GM19193 (cell line): Measurements from ENCODE around the gene CES4A.

Experiments used
- POLR2A ChIP-seq: IDR thresholded peaks from 4 replicates; pipeline ENCODE4 v1.6.1; 2011; ENCODE audit not compliant: insufficient read depth, insufficient read length; ENCODE audit errors: extremely low read depth

The CES4A gene

GRCh38 chr16:67053767-67054334 is 65.5 kb downstream of the CES4A start:
- TF ChIP-seq POLR2A, result no peak

- no peak for TF ChIP-seq POLR2A
These were observed 66.5 kb downstream of the CES4A start for GRCh38 chr16:67054901-67055300.

GRCh38 chr16:67055712-67056487 is 67.5 kb downstream of the CES4A start:
- TF ChIP-seq POLR2A, result no peak
